H1 (cell line): ENCODE measurements around the gene PGP. TPM values are rescaled to one million over a fixed set of nuclear protein-coding genes. Genes with fewer than 3 reads are reported as not detected.

Source experiments
- BCL11A ChIP-seq, 2 experiments: IDR thresholded peaks; one replicate each; pipeline ENCODE4 v1.6.1; 2011; ENCODE audit warnings: low read depth in 2 of 2, low read length in 2 of 2, mild to moderate bottlenecking in 2 of 2
- CBX8 ChIP-seq: fragments of 300-800, 300-1000 bp; sonication (generic); IDR thresholded peaks from 2 replicates; pipeline ENCODE4 v1.7.1; 2016; ENCODE audit warnings: low read depth, low read length, borderline replicate concordance
- CREB1 ChIP-seq: IDR thresholded peaks from 2 replicates; pipeline ENCODE4 v1.6.1; 2012; ENCODE audit warnings: inconsistent platforms
- RAD21 ChIP-seq, 2 experiments: IDR thresholded peaks in 1 of 2; conservative IDR thresholded peaks in 1 of 2; 2 replicates each; pipeline ENCODE4 v1.6.1; 2011; ENCODE audit warnings: low read depth in 2 of 2, low read length in 2 of 2, improper control_type of control experiment in 1 of 2, inconsistent platforms in 1 of 2, mild to moderate bottlenecking in 1 of 2, moderate library complexity in 1 of 2
- RFX5 ChIP-seq: IDR thresholded peaks from 2 replicates; pipeline ENCODE4 v1.6.1; 2011; ENCODE audit warnings: low read depth, low read length, improper control_type of control experiment, borderline replicate concordance
- SAP30 ChIP-seq: fragments of 300-600 bp; sonication (generic); IDR thresholded peaks from 2 replicates; pipeline ENCODE4 v1.7.1; 2012; ENCODE audit warnings: low read length, moderate library complexity, mild to moderate bottlenecking, inconsistent platforms; ENCODE audit not compliant: insufficient read depth, insufficient replicate concordance
- polyA plus RNA-seq, 7 experiments: library from polyadenylated mRNA; depleted of rRNA in 3 of 7; stranded (reverse) in 5 of 7; unstranded in 2 of 7; fragments of >200 nt in 5 of 7; fragments of 200-250 nt in 2 of 7; gene quantifications; 1 replicate in 5 of 7; 2 replicates in 1 of 7; 4 replicates in 1 of 7; pipeline versions ENCODE4 v1.2.1 to v1.2.3, GENCODE V29; 2011 to 2013; ENCODE audit warnings: missing spikeins in 2 of 7, mixed read lengths in 2 of 7
- total RNA-seq: library from RNA; stranded (reverse); fragmentation: NEBNext Ultra II Directional; extraction: Animal tissue kit (Norgen Biotek cat#: 25700); gene quantifications from 2 replicates; pipeline ENCODE4 v1.2.1, GENCODE V29; 2021

Gene PGP
- total and polyA plus RNA-seq, 2 of the 8 experiments (the other 6 are each of a cell fraction or from before 2014, with no cell fraction given): 30.9 to 55.9 TPM

DNA sequence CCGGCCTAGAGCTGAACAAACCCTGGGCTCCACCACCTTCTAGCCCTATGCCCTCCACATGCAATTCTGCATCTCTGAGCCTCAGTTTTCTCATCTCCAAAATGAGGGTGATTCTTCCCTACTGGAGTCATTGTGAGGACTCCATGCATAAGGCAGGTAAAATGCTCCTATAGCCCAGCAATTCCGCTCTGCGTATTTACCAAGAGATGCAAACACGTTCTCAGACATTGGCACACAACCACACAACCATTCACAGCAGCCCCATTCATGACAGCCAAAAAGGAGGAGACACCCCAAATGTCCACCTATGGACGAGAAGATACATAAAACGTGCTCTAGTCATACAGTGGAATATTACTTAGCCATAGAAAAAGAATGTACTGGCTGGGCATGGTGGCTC, 14.3 kb downstream of the PGP start (continued):
- TF ChIP-seq RFX5 (no peak), CBX8 (no peak), RAD21 (IDR thresholded peaks at IDR 0.05 in 1 of 2, conservative IDR thresholded peaks at IDR 0.05 in 1 of 2; ENCODE audit: low read depth in 2 of 2, low read length in 2 of 2) (no peak), SAP30 (no peak), BCL11A (IDR thresholded peaks at IDR 0.05; ENCODE audit: low read depth in 2 of 2, low read length in 2 of 2) (no peak), CREB1 (no peak)
